Neutrophil (primary cell): ENCODE results near the gene FAM9B.

ENCODE experiments used
- H3K27ac ChIP-seq: fragments of 200-600 bp; sonication (generic); 2 replicates; pipeline ENCODE4 v1.5.1; 2016; ENCODE audit warnings: mild to moderate bottlenecking, moderate library complexity
- H3K27me3 ChIP-seq: fragments of 200-600 bp; sonication (generic); 2 replicates; pipeline ENCODE4 v1.6.0; 2016; ENCODE audit warnings: mild to moderate bottlenecking
- H3K36me3 ChIP-seq: fragments of 200-600 bp; sonication (generic); 2 replicates; pipeline ENCODE4 v1.5.1; 2017
- H3K4me1 ChIP-seq, 2 experiments: fragments of 200-600 bp in 1 of 2; sonication (generic) in 1 of 2; 1 replicate in 1 of 2; 2 replicates in 1 of 2; pipeline versions ENCODE4 v1.5.1 to v1.6.1; 2013 to 2016; ENCODE audit warnings: low read depth in 1 of 2, low read length in 1 of 2, mild to moderate bottlenecking in 1 of 2, moderate library complexity in 1 of 2; ENCODE audit not compliant: control insufficient read depth in 1 of 2, insufficient read depth in 1 of 2
- H3K4me3 ChIP-seq, 2 experiments: fragments of 200-600 bp in 1 of 2; sonication (generic) in 1 of 2; 1 replicate in 1 of 2; 2 replicates in 1 of 2; pipeline ENCODE4 v1.5.1; 2013 to 2016; ENCODE audit warnings: low read depth in 1 of 2, low read length in 1 of 2, mild to moderate bottlenecking in 1 of 2, moderate library complexity in 1 of 2
- H3K9me3 ChIP-seq: fragments of 200-600 bp; sonication (generic); 2 replicates; pipeline ENCODE4 v1.5.1; 2016
- TF ChIP-seq, protein P1 (sequence below): fragments of 200-600 bp; sonication (generic); IDR thresholded peaks from 2 replicates; pipeline ENCODE4 v1.5.1; 2016; ENCODE audit warnings: antibody characterized with exemption

FAM9B gene

DNA sequence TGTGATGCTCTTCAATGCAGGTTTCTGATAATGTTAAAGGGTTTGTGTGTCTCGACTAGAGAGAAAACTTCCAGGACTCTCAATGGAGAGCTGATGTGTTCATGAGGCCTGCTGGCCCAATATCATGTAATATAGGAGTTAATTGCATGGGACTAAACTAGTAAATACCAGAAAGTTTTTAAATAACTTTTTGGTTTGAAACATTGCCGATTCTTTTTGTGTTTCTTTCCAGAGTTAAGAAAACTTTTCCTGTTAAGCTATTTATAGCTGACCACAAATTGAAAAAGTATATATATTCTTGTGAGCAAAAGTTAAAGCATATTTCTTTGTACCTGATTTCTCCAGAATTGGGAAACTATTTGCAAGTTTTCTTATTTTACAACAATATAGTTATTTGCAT lies 49.7 kb downstream of the FAM9B start:
- Histone ChIP-seq H3K36me3 (no peaks in the 10 kb centered on the region), H3K27ac (no peak overlapping the region), H3K27me3 (no peaks in the 10 kb centered on the region), H3K9me3 (no peaks in the 10 kb centered on the region), H3K4me1 (no peaks in the 10 kb centered on the region), H3K4me3 (no peak overlapping the region)
- TF ChIP-seq, protein P1, sequence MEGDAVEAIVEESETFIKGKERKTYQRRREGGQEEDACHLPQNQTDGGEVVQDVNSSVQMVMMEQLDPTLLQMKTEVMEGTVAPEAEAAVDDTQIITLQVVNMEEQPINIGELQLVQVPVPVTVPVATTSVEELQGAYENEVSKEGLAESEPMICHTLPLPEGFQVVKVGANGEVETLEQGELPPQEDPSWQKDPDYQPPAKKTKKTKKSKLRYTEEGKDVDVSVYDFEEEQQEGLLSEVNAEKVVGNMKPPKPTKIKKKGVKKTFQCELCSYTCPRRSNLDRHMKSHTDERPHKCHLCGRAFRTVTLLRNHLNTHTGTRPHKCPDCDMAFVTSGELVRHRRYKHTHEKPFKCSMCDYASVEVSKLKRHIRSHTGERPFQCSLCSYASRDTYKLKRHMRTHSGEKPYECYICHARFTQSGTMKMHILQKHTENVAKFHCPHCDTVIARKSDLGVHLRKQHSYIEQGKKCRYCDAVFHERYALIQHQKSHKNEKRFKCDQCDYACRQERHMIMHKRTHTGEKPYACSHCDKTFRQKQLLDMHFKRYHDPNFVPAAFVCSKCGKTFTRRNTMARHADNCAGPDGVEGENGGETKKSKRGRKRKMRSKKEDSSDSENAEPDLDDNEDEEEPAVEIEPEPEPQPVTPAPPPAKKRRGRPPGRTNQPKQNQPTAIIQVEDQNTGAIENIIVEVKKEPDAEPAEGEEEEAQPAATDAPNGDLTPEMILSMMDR, result no peak

DNA sequence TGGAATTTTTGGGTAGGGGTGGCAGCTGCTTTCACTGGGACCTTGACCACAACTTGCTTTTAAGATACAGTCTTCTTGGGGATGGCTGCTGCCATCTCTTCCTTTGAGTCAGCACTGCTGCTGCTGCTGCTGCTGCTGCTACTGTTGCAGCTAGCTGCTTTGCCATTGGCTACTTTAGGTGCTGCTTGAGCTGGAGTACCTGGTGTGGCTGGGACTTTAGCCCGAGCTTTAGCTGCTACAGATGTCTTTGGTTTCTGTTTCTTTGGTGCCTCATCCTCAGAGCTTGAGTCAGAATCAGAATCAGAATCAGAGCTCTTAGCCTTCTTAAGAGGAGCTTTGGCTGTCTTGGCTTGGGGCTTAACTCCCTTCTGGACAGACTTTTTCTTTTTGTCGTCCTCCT lies 52.2 kb downstream of the FAM9B start:
- Histone ChIP-seq H3K27ac (no peak overlapping the region), H3K9me3 (no peaks in the 10 kb centered on the region), H3K36me3 (no peaks in the 10 kb centered on the region), H3K4me1 (no peaks in the 10 kb centered on the region), H3K27me3 (no peaks in the 10 kb centered on the region), H3K4me3 (no peak overlapping the region)
- TF ChIP-seq, protein P1, result no peak

DNA sequence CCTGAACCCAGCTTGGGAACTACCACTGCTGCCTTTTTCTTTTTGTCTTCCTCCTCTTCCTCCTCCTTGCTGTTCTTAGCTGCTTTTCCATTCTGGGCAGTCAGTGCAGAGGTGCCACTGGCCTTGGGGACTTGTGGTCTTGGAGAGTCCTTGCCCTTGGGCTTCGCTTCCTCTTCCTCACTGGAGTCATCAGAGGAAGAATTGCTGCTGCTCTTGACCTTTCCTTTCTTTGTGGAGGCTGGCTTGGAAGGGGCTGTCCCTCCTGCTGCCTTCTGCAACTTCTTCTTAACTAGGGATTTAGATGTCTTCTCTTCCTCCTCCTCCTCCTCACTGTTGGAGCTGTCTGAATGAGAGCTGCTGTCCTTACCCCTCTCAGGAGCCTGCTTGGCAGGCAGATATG lies 53.2 kb downstream of the FAM9B start:
- Histone ChIP-seq H3K36me3 (no peaks in the 10 kb centered on the region), H3K9me3 (no peaks in the 10 kb centered on the region), H3K27me3 (no peaks in the 10 kb centered on the region), H3K4me1 (no peaks in the 10 kb centered on the region), H3K27ac (no peak overlapping the region), H3K4me3 (no peak overlapping the region)
- TF ChIP-seq, protein P1, result no peak
